Uterus (tissue), 4 donors: ENCODE measurements around the gene TRIM33. TPM values are rescaled to one million over a fixed set of nuclear protein-coding genes. Genes with fewer than 3 reads are reported as not detected.

Experiments used
- DNase-seq, 2 donors: peaks; one replicate each; pipeline ENCODE4 v3.0.0-alpha.2; 2019 to 2020
- H3K27ac ChIP-seq, 2 donors: fragments of 200-600 bp; sonication (generic); 1 replicate in 1 of 2; 2 replicates in 1 of 2; pipeline ENCODE4 v1.5.1; 2016 to 2018
- H3K27me3 ChIP-seq, 2 donors: fragments of 200-600 bp; sonication (generic); one replicate each; pipeline ENCODE4 v1.5.1; 2018 to 2019; ENCODE audit warnings: control low read depth in 1 of 2
- H3K36me3 ChIP-seq, 2 donors: fragments of 200-600 bp; sonication (generic); one replicate each; pipeline ENCODE4 v1.5.1; 2019; ENCODE audit warnings: control low read depth in 1 of 2
- H3K4me1 ChIP-seq, 2 donors: fragments of 200-600 bp; sonication (generic); one replicate each; pipeline ENCODE4 v1.5.1; 2018 to 2019; ENCODE audit warnings: control low read depth in 1 of 2
- H3K4me3 ChIP-seq, 2 donors: fragments of 200-600 bp; sonication (generic); 1 replicate in 1 of 2; 2 replicates in 1 of 2; pipeline ENCODE4 v1.5.1; 2018 to 2019; ENCODE audit warnings: mild to moderate bottlenecking in 1 of 2
- H3K9me3 ChIP-seq, 2 donors: fragments of 200-600 bp; sonication (generic); one replicate each; pipeline ENCODE4 v1.5.1; 2019; ENCODE audit warnings: control low read depth in 1 of 2
- POLR2A ChIP-seq, 2 donors: fragments of 450-650 bp; IDR thresholded peaks; one replicate each; pipeline ENCODE4 v1.6.1; 2016; ENCODE audit warnings: antibody characterized with exemption in 2 of 2, mild to moderate bottlenecking in 1 of 2, moderate library complexity in 1 of 2
- intact Hi-C: fragments of 100-400 bp; cut with DNase I; formaldehyde crosslinking; loops from one replicate; pipeline ENCODE4 v1.15.1; 2023; ENCODE audit warnings: low total_unique reads
- total RNA-seq, 4 donors: library from RNA; depleted of rRNA in 3 of 4; stranded (reverse); fragments of >200 nt in 3 of 4; gene quantifications; one replicate each; pipeline versions ENCODE4 v1.1.0 to v1.2.4, GENCODE V29; 2014 to 2023
- TF ChIP-seq, protein P1 (sequence below), 4 experiments: fragments of 200-600 bp in 2 of 4; fragments of 450-650 bp in 2 of 4; sonication (generic) in 2 of 4; IDR thresholded peaks; one replicate each; pipeline ENCODE4 v1.5.1; 2016 to 2019; ENCODE audit warnings: antibody characterized with exemption in 4 of 4, mild to moderate bottlenecking in 2 of 4, moderate library complexity in 1 of 4
- donor health status: DM: yes; HTN: yes; CAD: no.

Gene TRIM33
- total RNA-seq, 4 donors from 2014 or later: 23.6 to 73.7 (median 50.8) TPM

DNA sequence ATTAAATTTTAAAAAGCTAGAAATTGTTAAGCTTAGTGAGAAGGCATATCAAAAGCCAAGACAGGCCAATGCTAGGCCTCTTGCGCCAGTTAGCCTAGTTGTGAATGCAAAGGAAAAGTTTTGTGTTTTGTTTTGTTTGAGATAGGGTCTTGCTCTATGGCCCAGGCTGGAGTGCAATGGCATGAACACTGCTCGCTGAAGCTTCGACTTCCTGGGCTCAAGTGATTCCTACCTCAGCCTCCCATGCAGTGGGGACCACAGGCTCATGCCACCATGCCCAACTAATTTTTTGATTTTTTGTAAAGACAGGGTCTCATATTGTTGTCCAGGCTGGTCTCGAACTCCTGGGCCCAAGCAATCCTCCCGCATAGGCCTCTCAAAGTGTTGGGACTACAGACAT is 40.3 kb downstream of the TRIM33 start:
- no peaks in the 10 kb centered on the region for H3K9me3 ChIP-seq
- intact Hi-C loops: no loop called here
- DNase-seq: no peak
- no peaks in the 10 kb centered on the region for H3K36me3 ChIP-seq
- H3K27ac ChIP-seq: no peak overlapping the region
- peaks cover 0 to 5% of the 10 kb centered on the region in 2 donors for H3K4me1 ChIP-seq
- H3K4me3 ChIP-seq: no peak overlapping the region
- H3K27me3 ChIP-seq: no peaks in the 10 kb centered on the region
- TF ChIP-seq POLR2A (IDR thresholded peaks at IDR 0.05): no peak
- TF ChIP-seq, protein P1, sequence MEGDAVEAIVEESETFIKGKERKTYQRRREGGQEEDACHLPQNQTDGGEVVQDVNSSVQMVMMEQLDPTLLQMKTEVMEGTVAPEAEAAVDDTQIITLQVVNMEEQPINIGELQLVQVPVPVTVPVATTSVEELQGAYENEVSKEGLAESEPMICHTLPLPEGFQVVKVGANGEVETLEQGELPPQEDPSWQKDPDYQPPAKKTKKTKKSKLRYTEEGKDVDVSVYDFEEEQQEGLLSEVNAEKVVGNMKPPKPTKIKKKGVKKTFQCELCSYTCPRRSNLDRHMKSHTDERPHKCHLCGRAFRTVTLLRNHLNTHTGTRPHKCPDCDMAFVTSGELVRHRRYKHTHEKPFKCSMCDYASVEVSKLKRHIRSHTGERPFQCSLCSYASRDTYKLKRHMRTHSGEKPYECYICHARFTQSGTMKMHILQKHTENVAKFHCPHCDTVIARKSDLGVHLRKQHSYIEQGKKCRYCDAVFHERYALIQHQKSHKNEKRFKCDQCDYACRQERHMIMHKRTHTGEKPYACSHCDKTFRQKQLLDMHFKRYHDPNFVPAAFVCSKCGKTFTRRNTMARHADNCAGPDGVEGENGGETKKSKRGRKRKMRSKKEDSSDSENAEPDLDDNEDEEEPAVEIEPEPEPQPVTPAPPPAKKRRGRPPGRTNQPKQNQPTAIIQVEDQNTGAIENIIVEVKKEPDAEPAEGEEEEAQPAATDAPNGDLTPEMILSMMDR (IDR thresholded peaks at IDR 0.05): no peak

DNA sequence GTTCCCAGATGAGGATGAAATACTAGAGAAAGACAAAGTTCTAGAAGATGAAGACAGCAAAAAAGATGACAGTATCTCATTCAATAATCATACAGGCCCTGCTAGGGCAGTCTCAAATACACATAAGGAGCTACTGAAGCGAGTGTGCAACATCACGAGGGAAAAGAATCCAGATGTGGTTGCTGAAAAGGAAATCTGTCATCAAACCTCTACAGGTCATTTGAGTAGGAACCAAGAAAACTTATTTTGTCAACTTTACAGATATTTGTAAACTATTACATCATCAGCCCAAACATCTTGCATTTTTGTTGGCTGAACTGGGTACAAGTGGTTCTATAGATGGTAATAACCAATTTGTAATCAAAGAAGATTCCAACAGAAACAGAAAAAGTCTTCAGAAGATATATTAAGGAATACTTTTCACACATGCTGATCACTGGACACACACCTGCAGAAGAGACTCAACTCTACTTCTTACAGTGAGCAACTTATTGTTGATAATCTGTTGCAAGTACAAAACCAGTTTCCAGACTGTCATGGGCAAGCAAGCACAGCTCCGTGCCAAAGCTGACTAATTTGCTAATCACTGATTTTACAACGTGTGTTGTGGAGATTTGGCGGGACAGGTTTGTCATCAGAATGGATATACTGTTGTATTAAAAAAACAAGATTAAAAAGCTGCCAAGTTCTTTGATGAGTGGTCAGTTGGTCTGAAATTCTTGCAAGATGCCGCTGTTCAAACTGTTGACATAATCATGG is 42.1 kb downstream of the TRIM33 start:
- Histone ChIP-seq H3K27me3 (no peaks in the 10 kb centered on the region), H3K27ac (no peak overlapping the region), H3K4me1 (peaks cover 0 to 7% of the 10 kb centered on the region in 2 donors), H3K4me3 (no peak overlapping the region), H3K36me3 (no peaks in the 10 kb centered on the region), H3K9me3 (no peaks in the 10 kb centered on the region)
- DNase-seq: no peak
- no peak for TF ChIP-seq POLR2A (IDR thresholded peaks at IDR 0.05)
- TF ChIP-seq, protein P1 (IDR thresholded peaks at IDR 0.05): no peak
- intact Hi-C loops: no loop called here

DNA sequence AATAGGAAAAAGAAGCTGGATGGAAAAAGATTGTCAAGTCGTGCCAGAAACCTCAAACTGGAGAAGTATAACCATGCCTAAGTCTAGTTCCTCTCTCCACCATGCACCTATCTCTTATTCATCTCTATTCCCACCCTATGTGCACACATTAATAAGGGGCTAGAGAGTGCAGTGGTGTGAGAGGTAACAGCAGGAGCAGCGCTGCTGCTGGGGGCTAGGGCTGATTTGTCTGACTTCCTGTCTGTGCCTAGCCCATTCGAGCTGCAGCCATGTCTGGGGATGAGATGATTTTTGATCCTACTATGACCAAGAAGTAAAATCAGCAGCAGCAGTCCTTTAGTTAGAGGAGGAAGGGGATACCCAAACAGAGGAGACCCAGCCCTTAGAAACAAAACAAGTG is 43.0 kb downstream of the TRIM33 start:
- H3K4me3 ChIP-seq: no peak overlapping the region
- DNase-seq: no peak
- H3K27ac ChIP-seq: no peak overlapping the region
- no peaks in the 10 kb centered on the region for H3K9me3 ChIP-seq
- H3K27me3 ChIP-seq: no peaks in the 10 kb centered on the region
- no peaks in the 10 kb centered on the region for H3K36me3 ChIP-seq
- TF ChIP-seq, protein P1 (IDR thresholded peaks at IDR 0.05): no peak
- no peak for TF ChIP-seq POLR2A (IDR thresholded peaks at IDR 0.05)
- peaks cover 0 to 7% of the 10 kb centered on the region in 2 donors for H3K4me1 ChIP-seq
- intact Hi-C loops: no loop called here

DNA sequence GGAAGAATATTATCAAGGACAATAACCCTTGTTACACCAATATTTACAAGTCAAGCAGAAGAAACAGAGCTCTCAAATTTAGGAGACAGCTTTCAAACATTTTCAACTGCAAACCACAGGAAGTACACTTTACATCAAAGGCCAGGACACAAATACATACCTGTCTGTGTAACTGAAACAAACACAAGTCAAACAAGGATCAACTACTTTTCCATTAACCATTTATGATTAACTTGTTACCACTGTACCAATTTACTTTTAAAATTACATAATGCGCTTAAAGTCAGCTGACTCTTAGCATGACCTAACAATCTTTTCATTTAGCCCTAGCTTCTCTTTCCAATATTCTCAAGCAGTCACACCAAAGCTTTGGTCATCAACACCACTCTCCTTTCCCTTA is 43.5 kb downstream of the TRIM33 start:
- Histone ChIP-seq H3K36me3 (no peaks in the 10 kb centered on the region), H3K9me3 (no peaks in the 10 kb centered on the region), H3K27me3 (no peaks in the 10 kb centered on the region), H3K4me1 (peaks cover 0 to 7% of the 10 kb centered on the region in 2 donors), H3K27ac (no peak overlapping the region), H3K4me3 (no peak overlapping the region)
- TF ChIP-seq, protein P1 (IDR thresholded peaks at IDR 0.05): no peak
- no peak for TF ChIP-seq POLR2A (IDR thresholded peaks at IDR 0.05)
- DNase-seq: no peak
- intact Hi-C loops: no loop called here

DNA sequence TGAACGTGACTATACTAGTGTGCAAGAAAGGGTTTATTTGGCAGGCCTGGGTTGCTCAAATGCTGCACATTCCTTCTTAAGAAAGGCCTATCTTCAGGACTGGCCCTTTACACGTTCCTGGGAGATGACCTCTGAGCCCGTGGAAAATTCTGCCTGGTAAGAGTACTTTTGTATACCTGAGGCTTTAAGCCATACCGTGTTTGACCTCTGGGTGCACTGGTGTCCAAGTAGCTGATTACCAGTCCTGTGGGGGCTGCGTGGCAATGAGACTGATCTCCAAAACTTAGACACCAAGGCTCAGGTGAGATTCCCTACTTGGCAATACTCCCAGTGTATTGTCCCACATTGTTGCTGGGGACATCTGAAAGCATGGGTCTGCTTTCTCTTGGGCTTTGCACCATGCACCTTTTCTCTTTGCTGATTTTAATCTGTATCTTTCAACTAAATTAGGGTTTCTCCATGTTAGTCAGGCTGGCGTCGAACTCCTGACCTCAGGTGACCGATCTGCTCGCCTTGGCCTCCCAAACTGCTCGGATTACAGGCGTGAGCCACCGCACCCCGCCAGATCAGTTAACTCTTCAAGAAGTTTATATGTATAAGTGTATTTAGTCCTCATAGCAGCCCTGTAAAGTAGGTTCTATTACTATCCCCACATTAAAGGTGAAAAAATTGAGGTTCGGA is 44.5 kb downstream of the TRIM33 start:
- no peak overlapping the region for H3K4me3 ChIP-seq
- H3K27me3 ChIP-seq: no peaks in the 10 kb centered on the region
- no peaks in the 10 kb centered on the region for H3K9me3 ChIP-seq
- TF ChIP-seq, protein P1 (IDR thresholded peaks at IDR 0.05): no peak
- TF ChIP-seq POLR2A (IDR thresholded peaks at IDR 0.05): no peak
- H3K36me3 ChIP-seq: no peaks in the 10 kb centered on the region
- no peak overlapping the region for H3K27ac ChIP-seq
- DNase-seq: no peak
- intact Hi-C loops: no loop called here
- H3K4me1 ChIP-seq: peaks cover 0 to 7% of the 10 kb centered on the region in 2 donors
